T-helper 17 cell (primary cell): Measurements from ENCODE around the gene SH3BP5. TPM values are rescaled to one million over a fixed set of nuclear protein-coding genes. Genes with fewer than 3 reads are reported as not detected.
A peak's percentile ranks its signal among the peaks of the same experiment; 100 is the strongest.

Source experiments
- ATAC-seq: fragments of 150-1000 bp; cut with Tn5 transposase; 2 replicates; pipeline ENCODE4 v1.10.0; 2021; ENCODE audit warnings: mild to moderate bottlenecking, moderate library complexity
- DNase-seq, 3 donors: peaks; one replicate each; pipeline versions ENCODE4 v3.0.0 to v3.0.0-alpha.2; 2020 to 2021
- H3K9me3 ChIP-seq: one replicate; pipeline ENCODE4 v1.7.0; 2013; ENCODE audit warnings: low read length, mild to moderate bottlenecking; ENCODE audit not compliant: control insufficient read depth, poor library complexity, severe bottlenecking
- H3K27ac Mint-ChIP-seq: one replicate; pipeline ENCODE4 v1.8.0; 2022; ENCODE audit warnings: mild to moderate bottlenecking, moderate library complexity, mixed read lengths
- H3K27me3 Mint-ChIP-seq: one replicate; pipeline ENCODE4 v1.8.0; 2022; ENCODE audit warnings: mixed read lengths
- H3K36me3 Mint-ChIP-seq: one replicate; pipeline ENCODE4 v1.8.0; 2022; ENCODE audit warnings: low read depth, mixed read lengths
- H3K4me1 Mint-ChIP-seq: one replicate; pipeline ENCODE4 v1.8.0; 2022; ENCODE audit warnings: mild to moderate bottlenecking, mixed read lengths
- H3K4me3 Mint-ChIP-seq: one replicate; pipeline ENCODE4 v1.8.0; 2022; ENCODE audit warnings: mild to moderate bottlenecking, moderate library complexity, mixed read lengths
- total RNA-seq, 4 donors: library from RNA in 2 of 4; stranded (reverse) in 2 of 4; gene quantifications; one replicate each; pipeline ENCODE4 v1.2.3 and lab custom pipeline; 2022 to 2026

Gene SH3BP5
- total RNA-seq, 2 donors from 2014 or later = 50.7 to 78.4 TPM

GRCh38 chr3:15284121-15284889, 48.1 kb downstream of the SH3BP5 start:
- H3K4me1 Mint-ChIP-seq = peaks cover 69% of the 10 kb centered on the region
- H3K9me3 ChIP-seq = no peaks in the 10 kb centered on the region
- H3K4me3 Mint-ChIP-seq = peak overlapping the region; percentile 74
- no peak for ATAC-seq
- H3K27me3 Mint-ChIP-seq = no peaks in the 10 kb centered on the region
- peak overlapping the region; percentile 90 for H3K27ac Mint-ChIP-seq
- no peaks in the 10 kb centered on the region for H3K36me3 Mint-ChIP-seq
- DNase-seq = no peak

GRCh38 chr3:15283702-15284101, 48.7 kb downstream of the SH3BP5 start:
- DNase-seq = no peak
- no peak for ATAC-seq
- no peak overlapping the region for H3K4me3 Mint-ChIP-seq
- H3K27me3 Mint-ChIP-seq = no peaks in the 10 kb centered on the region
- peaks cover 69% of the 10 kb centered on the region for H3K4me1 Mint-ChIP-seq
- no peaks in the 10 kb centered on the region for H3K9me3 ChIP-seq
- no peaks in the 10 kb centered on the region for H3K36me3 Mint-ChIP-seq
- H3K27ac Mint-ChIP-seq = peak overlapping the region; percentile 90

GRCh38 chr3:15281817-15282216, 50.6 kb downstream of the SH3BP5 start:
- no peaks in the 10 kb centered on the region for H3K9me3 ChIP-seq
- Mint-ChIP-seq H3K36me3 (no peaks in the 10 kb centered on the region), H3K27ac (peak overlapping the region; percentile 81), H3K4me3 (no peak overlapping the region), H3K4me1 (peaks cover 63% of the 10 kb centered on the region), H3K27me3 (no peaks in the 10 kb centered on the region)
- no peak for DNase-seq
- no peak for ATAC-seq

- H3K4me1 Mint-ChIP-seq = peaks cover 63% of the 10 kb centered on the region
- no peaks in the 10 kb centered on the region for H3K9me3 ChIP-seq
- H3K27me3 Mint-ChIP-seq = no peaks in the 10 kb centered on the region
- DNase-seq (no peak), ATAC-seq (no peak)
- H3K4me3 Mint-ChIP-seq = no peak overlapping the region
- H3K27ac Mint-ChIP-seq = peak overlapping the region; percentile 81
- H3K36me3 Mint-ChIP-seq = no peaks in the 10 kb centered on the region
Measured at GRCh38 chr3:15280853-15281532, 51.4 kb downstream of the SH3BP5 start.

GRCh38 chr3:15279671-15280402, 52.5 kb downstream of the SH3BP5 start:
- DNase-seq = no peak
- Mint-ChIP-seq H3K27me3 (no peaks in the 10 kb centered on the region), H3K27ac (peak overlapping the region; percentile 81), H3K36me3 (no peaks in the 10 kb centered on the region), H3K4me3 (peak overlapping the region; percentile 45), H3K4me1 (peaks cover 66% of the 10 kb centered on the region)
- H3K9me3 ChIP-seq = no peaks in the 10 kb centered on the region
- ATAC-seq = no peak

GRCh38 chr3:15279205-15279604, 53.2 kb downstream of the SH3BP5 start:
- H3K36me3 Mint-ChIP-seq = no peaks in the 10 kb centered on the region
- DNase-seq (no peak), ATAC-seq (no peak)
- H3K4me3 Mint-ChIP-seq = no peak overlapping the region
- no peaks in the 10 kb centered on the region for H3K27me3 Mint-ChIP-seq
- H3K9me3 ChIP-seq = no peaks in the 10 kb centered on the region
- no peak overlapping the region for H3K27ac Mint-ChIP-seq
- H3K4me1 Mint-ChIP-seq = peaks cover 66% of the 10 kb centered on the region

GRCh38 chr3:15277861-15278500, 54.4 kb downstream of the SH3BP5 start:
- H3K27me3 Mint-ChIP-seq = no peaks in the 10 kb centered on the region
- DNase-seq = no peak
- no peaks in the 10 kb centered on the region for H3K9me3 ChIP-seq
- H3K27ac Mint-ChIP-seq = peak overlapping the region; percentile 24
- ATAC-seq = no peak
- H3K4me1 Mint-ChIP-seq = peaks cover 67% of the 10 kb centered on the region
- no peak overlapping the region for H3K4me3 Mint-ChIP-seq
- H3K36me3 Mint-ChIP-seq = no peaks in the 10 kb centered on the region

GRCh38 chr3:15276028-15276724, 56.2 kb downstream of the SH3BP5 start:
- ATAC-seq = no peak
- peak overlapping the region; percentile 99 for H3K27ac Mint-ChIP-seq
- DNase-seq = no peak
- H3K9me3 ChIP-seq = no peaks in the 10 kb centered on the region
- H3K27me3 Mint-ChIP-seq = no peaks in the 10 kb centered on the region
- H3K4me3 Mint-ChIP-seq = no peak overlapping the region
- H3K36me3 Mint-ChIP-seq = peaks cover 3% of the 10 kb centered on the region
- peaks cover 79% of the 10 kb centered on the region for H3K4me1 Mint-ChIP-seq

GRCh38 chr3:15273227-15273626, 59.2 kb downstream of the SH3BP5 start:
- no peak for DNase-seq
- H3K36me3 Mint-ChIP-seq = peaks cover 3% of the 10 kb centered on the region
- H3K4me1 Mint-ChIP-seq = peaks cover 76% of the 10 kb centered on the region
- no peak for ATAC-seq
- peak overlapping the region; percentile 99 for H3K27ac Mint-ChIP-seq
- no peaks in the 10 kb centered on the region for H3K9me3 ChIP-seq
- H3K27me3 Mint-ChIP-seq = no peaks in the 10 kb centered on the region
- peak overlapping the region; percentile 21 for H3K4me3 Mint-ChIP-seq

- peaks cover 78% of the 10 kb centered on the region for H3K4me1 Mint-ChIP-seq
- DNase-seq (no peak), ATAC-seq (no peak)
- H3K9me3 ChIP-seq = no peaks in the 10 kb centered on the region
- H3K36me3 Mint-ChIP-seq = peaks cover 3% of the 10 kb centered on the region
- H3K27me3 Mint-ChIP-seq = no peaks in the 10 kb centered on the region
- H3K27ac Mint-ChIP-seq = peak overlapping the region; percentile 99
- H3K4me3 Mint-ChIP-seq = peak overlapping the region; percentile 84
Measured at GRCh38 chr3:15272426-15273196, 59.8 kb downstream of the SH3BP5 start.

- H3K4me3 Mint-ChIP-seq = peak overlapping the region; percentile 84
- peak; percentile 86 for ATAC-seq
Measured at GRCh38 chr3:15271785-15272381, 60.5 kb downstream of the SH3BP5 start.

GRCh38 chr3:15271030-15271429, 61.4 kb downstream of the SH3BP5 start:
- ATAC-seq (no peak), DNase-seq (no peak)
- no peaks in the 10 kb centered on the region for H3K9me3 ChIP-seq
- peak overlapping the region; percentile 99 for H3K27ac Mint-ChIP-seq
- no peak overlapping the region for H3K4me3 Mint-ChIP-seq
- peaks cover 3% of the 10 kb centered on the region for H3K36me3 Mint-ChIP-seq
- peaks cover 72% of the 10 kb centered on the region for H3K4me1 Mint-ChIP-seq
- H3K27me3 Mint-ChIP-seq = no peaks in the 10 kb centered on the region

More at GRCh38 chr3:15271785-15272381, 60.5 kb downstream of the SH3BP5 start:
- Mint-ChIP-seq H3K27ac (peak overlapping the region; percentile 99), H3K27me3 (no peaks in the 10 kb centered on the region), H3K4me1 (peaks cover 72% of the 10 kb centered on the region), H3K36me3 (peaks cover 3% of the 10 kb centered on the region)
- DNase-seq = peak; percentile 69 to 86 (median 71)
- no peaks in the 10 kb centered on the region for H3K9me3 ChIP-seq
